GM12878 (cell line): ENCODE measurements around the gene TRAF3IP3. TPM values are rescaled to one million over a fixed set of nuclear protein-coding genes. Genes with fewer than 3 reads are reported as not detected.

Experiments used
- ATAC-seq: fragments of 200-7000 bp; cut with Tn5 transposase; 3 replicates; pipeline ENCODE4 v1.9.1; 2020; ENCODE audit warnings: mild to moderate bottlenecking, moderate library complexity
- BruUV-seq: library from RNA; stranded (reverse); fragments of 400-500 nt; replicated peaks from 2 replicates; lab custom pipeline; 2021; lab: Mats Ljungman, UMichigan
- CTCF ChIA-PET: fragments of 300-600 bp; sonication (Branson Sonifier 250); formaldehyde crosslinking; extraction: SDS; loops from one replicate; lab custom pipeline; 2021; ENCODE audit warnings: inconsistent platforms; lab: Yijun Ruan, JAX
- POLR2A ChIA-PET: fragments of 350-600 bp; formaldehyde crosslinking; extraction: SDS; loops from one replicate; lab custom pipeline; 2021; ENCODE audit warnings: inconsistent platforms; lab: Charles Lee
- RAD21 ChIA-PET: fragments of 300-600 bp; sonication (Branson Sonifier 250); formaldehyde crosslinking; loops from one replicate; lab custom pipeline; 2023; ENCODE audit warnings: antibody characterized with exemption; ENCODE audit not compliant: unreplicated experiment; lab: Charles Lee
- SMC1A ChIA-PET: fragments of 300-600 bp; sonication (Branson Sonifier 250); formaldehyde crosslinking; loops from one replicate; lab custom pipeline; 2023; ENCODE audit not compliant: unreplicated experiment, uncharacterized antibody; lab: Charles Lee
- DNase-seq: peaks from one replicate; pipeline ENCODE4 v3.0.0-alpha.2; 2011; ENCODE audit warnings: low read depth, low spot score
- FAIRE-seq: peaks from 3 replicates; lab custom pipeline; 2011; peaks lifted over from hg19 to GRCh38; lab: Jason Lieb, UNC
- H2AFZ ChIP-seq: 2 replicates; pipeline ENCODE4 v1.6.0; 2011; ENCODE audit warnings: low read depth, low read length, control low read depth; ENCODE audit not compliant: control insufficient read depth
- H3K27ac ChIP-seq: 2 replicates; pipeline ENCODE4 v1.5.1; 2011; ENCODE audit warnings: control low read depth; ENCODE audit not compliant: control insufficient read depth, insufficient read depth
- H3K27me3 ChIP-seq, 2 experiments: replicated peaks in 1 of 2; 2 replicates each; pipeline versions ENCODE4 v1.6.0 to v1.6.1; 2011; ENCODE audit warnings: low read length in 1 of 2; ENCODE audit not compliant: control insufficient read depth in 2 of 2, insufficient read depth in 2 of 2
- H3K36me3 ChIP-seq, 2 experiments: 2 replicates each; pipeline ENCODE4 v1.5.1; 2011; ENCODE audit warnings: low read length in 1 of 2; ENCODE audit not compliant: control insufficient read depth in 2 of 2, insufficient read depth in 2 of 2
- H3K4me1 ChIP-seq: 2 replicates; pipeline ENCODE4 v1.6.1; 2011; ENCODE audit warnings: mild to moderate bottlenecking, low read length, moderate library complexity, mixed read lengths; ENCODE audit not compliant: control insufficient read depth, insufficient read depth
- H3K4me2 ChIP-seq: 2 replicates; pipeline ENCODE4 v1.6.0; 2011; ENCODE audit warnings: control low read depth; ENCODE audit not compliant: control insufficient read depth, insufficient read depth
- H3K4me3 ChIP-seq: fragments of 200-600 bp; sonication (generic); 2 replicates; pipeline ENCODE4 v1.5.1; 2016
- H3K79me2 ChIP-seq: 2 replicates; pipeline ENCODE4 v1.6.0; 2011; ENCODE audit warnings: low read length; ENCODE audit not compliant: control insufficient read depth, insufficient read depth
- H3K9ac ChIP-seq: 2 replicates; pipeline ENCODE4 v1.8.0; 2011; ENCODE audit warnings: low read length, control low read depth, mixed read lengths; ENCODE audit not compliant: control insufficient read depth, insufficient read depth
- H3K9me3 ChIP-seq: replicated peaks from 3 replicates; pipeline ENCODE4 v1.5.1; 2011; ENCODE audit warnings: mild to moderate bottlenecking, low read length; ENCODE audit not compliant: control insufficient read depth, insufficient read depth
- H4K20me1 ChIP-seq: 2 replicates; pipeline ENCODE4 v1.6.0; 2011; ENCODE audit not compliant: control insufficient read depth, insufficient read depth
- CREB1 ChIP-seq: IDR thresholded peaks from 2 replicates; pipeline ENCODE4 v1.6.1; 2012; ENCODE audit warnings: low read depth, mild to moderate bottlenecking, inconsistent platforms
- PAX8 ChIP-seq: fragments of 450-650 bp; IDR thresholded peaks from 2 replicates; pipeline ENCODE4 v1.6.1; 2017; ENCODE audit warnings: mild to moderate bottlenecking, moderate library complexity
- POU2F2 ChIP-seq: IDR thresholded peaks from 3 replicates; pipeline ENCODE4 v1.6.1; 2011; ENCODE audit warnings: low read depth, mild to moderate bottlenecking, low read length, borderline replicate concordance
- RCOR1 ChIP-seq: conservative IDR thresholded peaks from 2 replicates; pipeline ENCODE4 v1.6.1; 2012; ENCODE audit warnings: low read depth, low read length, improper control_type of control experiment
- RUNX3 ChIP-seq: IDR thresholded peaks from 2 replicates; pipeline ENCODE4 v1.6.1; 2012; ENCODE audit warnings: low read length, inconsistent platforms
- SPI1 ChIP-seq: IDR thresholded peaks from 2 replicates; pipeline ENCODE4 v1.6.1; 2011; ENCODE audit warnings: low read depth, mild to moderate bottlenecking, low read length, moderate library complexity, borderline replicate concordance; ENCODE audit not compliant: insufficient read depth
- WGBS: methylation state at CpG from one replicate; pipeline ENCODE4 v1.1.6; 2016; ENCODE audit warnings: low lambda C conversion rate; ENCODE audit not compliant: insufficient replicate concordance, insufficient coverage; ENCODE audit errors: missing lambda C conversion rate; 5-methylcytosine and 5-hydroxymethylcytosine counted together
- in situ Hi-C: fragments of 300-500 bp; cut with MboI; formaldehyde crosslinking; loops from 9 replicates; pipeline ENCODE4 v1.14.3; 2018; ENCODE audit warnings: mixed read lengths
- intact Hi-C: fragments of 100-400 bp; cut with micrococcal nuclease; formaldehyde crosslinking; loops from one replicate; pipeline ENCODE4 v1.14.2; 2022; ENCODE audit not compliant: unreplicated experiment
- polyA plus RNA-seq, 11 experiments: library from polyadenylated mRNA; depleted of rRNA in 4 of 11; unstranded in 6 of 11; stranded (reverse) in 5 of 11; fragments of >200 nt; fragmentation: Nextera tagmentation in 4 of 11; fragmentation: Illumina TruSeq in 1 of 11; extraction: Ambion mirVana in 4 of 11; extraction: Trizol in 1 of 11; gene quantifications; 1 replicate in 1 of 11; 2 replicates in 10 of 11; pipeline versions ENCODE4 v1.2.1 to v1.2.3, GENCODE V29; 2011 to 2016; ENCODE audit warnings: inconsistent platforms in 2 of 11, missing spikeins in 2 of 11, low read depth in 1 of 11
- total RNA-seq, 4 experiments: library from RNA; depleted of rRNA in 3 of 4; stranded (reverse); fragments of >200 nt in 3 of 4; fragmentation: Illumina TruSeq in 1 of 4; extraction: Trizol in 1 of 4; gene quantifications; 2 replicates each; pipeline versions ENCODE4 v1.2.1 to v1.2.3, GENCODE V29; 2013 to 2021
- TF ChIP-seq, protein P1 (sequence below): fragments of 450-650 bp; IDR thresholded peaks from 2 replicates; pipeline ENCODE4 v1.6.1; 2017; ENCODE audit warnings: low read depth, mild to moderate bottlenecking, moderate library complexity
- TF ChIP-seq, protein P2 (sequence below): IDR thresholded peaks from 2 replicates; pipeline ENCODE4 v1.6.1; 2012; ENCODE audit warnings: low read depth, low read length, improper control_type of control experiment
- TF ChIP-seq, protein P3 (sequence below): IDR thresholded peaks from 2 replicates; pipeline ENCODE4 v1.6.1; 2012; ENCODE audit warnings: mild to moderate bottlenecking, low read depth, low read length

Gene TRAF3IP3
- total and polyA plus RNA-seq, 10 of the 15 experiments (the other 5 are each of a cell fraction or from before 2014, with no cell fraction given) = 61.6 to 121 (median 96.5) TPM

DNA sequence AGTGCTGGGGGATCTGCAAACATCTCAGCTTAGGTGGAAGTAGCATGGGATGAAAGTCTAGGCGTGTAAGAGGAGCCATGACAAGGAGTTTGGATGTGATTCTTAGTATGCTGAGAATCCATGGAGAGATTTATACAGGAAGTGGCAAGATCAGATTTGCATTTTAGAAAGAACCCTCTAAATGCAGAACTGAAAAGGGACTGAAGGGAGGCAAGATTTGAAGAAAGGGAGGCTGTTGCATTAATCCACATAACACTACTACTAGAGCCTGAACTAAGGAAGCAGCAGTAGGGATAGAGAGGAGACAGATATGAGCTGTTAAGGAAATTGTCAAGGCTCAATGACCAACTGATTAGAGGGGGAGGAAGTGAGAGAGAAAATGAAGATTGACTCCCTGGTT, 18.7 kb downstream of the TRAF3IP3 start (continued):
- TF ChIP-seq, protein P1, sequence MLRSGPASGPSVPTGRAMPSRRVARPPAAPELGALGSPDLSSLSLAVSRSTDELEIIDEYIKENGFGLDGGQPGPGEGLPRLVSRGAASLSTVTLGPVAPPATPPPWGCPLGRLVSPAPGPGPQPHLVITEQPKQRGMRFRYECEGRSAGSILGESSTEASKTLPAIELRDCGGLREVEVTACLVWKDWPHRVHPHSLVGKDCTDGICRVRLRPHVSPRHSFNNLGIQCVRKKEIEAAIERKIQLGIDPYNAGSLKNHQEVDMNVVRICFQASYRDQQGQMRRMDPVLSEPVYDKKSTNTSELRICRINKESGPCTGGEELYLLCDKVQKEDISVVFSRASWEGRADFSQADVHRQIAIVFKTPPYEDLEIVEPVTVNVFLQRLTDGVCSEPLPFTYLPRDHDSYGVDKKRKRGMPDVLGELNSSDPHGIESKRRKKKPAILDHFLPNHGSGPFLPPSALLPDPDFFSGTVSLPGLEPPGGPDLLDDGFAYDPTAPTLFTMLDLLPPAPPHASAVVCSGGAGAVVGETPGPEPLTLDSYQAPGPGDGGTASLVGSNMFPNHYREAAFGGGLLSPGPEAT = peak; percentile 81
- peak; percentile 38 for TF ChIP-seq RUNX3
- TF ChIP-seq, protein P2, sequence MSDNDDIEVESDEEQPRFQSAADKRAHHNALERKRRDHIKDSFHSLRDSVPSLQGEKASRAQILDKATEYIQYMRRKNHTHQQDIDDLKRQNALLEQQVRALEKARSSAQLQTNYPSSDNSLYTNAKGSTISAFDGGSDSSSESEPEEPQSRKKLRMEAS = no peak
- TF ChIP-seq CREB1 = no peak
- peak; percentile 88; the same call in 1 of the 3 replicates for TF ChIP-seq POU2F2
- no peak for TF ChIP-seq PAX8
- TF ChIP-seq RCOR1 = no peak

DNA sequence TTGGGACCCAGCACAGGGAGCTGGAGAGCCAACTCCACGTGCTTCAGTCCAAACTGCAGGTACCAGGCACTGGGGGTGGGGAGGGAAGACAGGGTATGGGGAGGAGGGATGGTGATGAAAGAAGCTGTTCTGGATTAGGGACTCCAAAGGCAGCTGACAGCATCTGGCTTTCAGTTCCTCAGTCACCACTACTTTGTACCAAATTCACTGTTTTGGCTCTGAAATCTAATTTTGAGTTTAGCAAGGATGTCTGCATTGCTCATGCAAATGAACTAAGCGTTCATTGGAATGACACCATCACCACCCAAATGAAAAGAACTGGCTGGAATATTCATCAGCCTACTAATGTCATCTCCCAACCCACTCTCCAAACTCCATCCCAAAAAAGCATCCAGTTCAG, 19.8 kb downstream of the TRAF3IP3 start:
- H3K4me2 ChIP-seq = peak overlapping the region; percentile 58; the same call in 1 of the 2 replicates
- H3K36me3 ChIP-seq = peaks cover 7 to 19% of the 10 kb centered on the region in 2 experiments; a peak in 3 of 4 replicates
- no peak overlapping the region for H3K4me3 ChIP-seq

More for the DNA sequence above, 19.8 kb downstream of the TRAF3IP3 start:
- Histone ChIP-seq H4K20me1 (no peaks in the 10 kb centered on the region), H3K27ac (peak overlapping the region; percentile 60; the same call in 1 of the 2 replicates), H2AFZ (no peak overlapping the region), H3K9ac (no peak overlapping the region), H3K79me2 (peaks cover 3% of the 10 kb centered on the region; the same call in 1 of the 2 replicates), H3K4me1 (peaks cover 34% of the 10 kb centered on the region), H3K27me3 (no peaks in the 10 kb centered on the region), H3K9me3 (no peaks in the 10 kb centered on the region)
- intact Hi-C loops = no loop called here
- ChIA-PET RAD21 (interaction anchor here (0.9 to 2.7 kb wide), 4 partner anchors 10 to 52 kb away, joined by 4 to 13 read pairs (median 6); no protein-coding TSS in a partner anchor), CTCF (interaction anchor here (1.1 to 7.6 kb wide), 7 partner anchors 9 to 52 kb away, joined by 3 to 56 read pairs (median 4); partner anchors contain the start of genes C1orf74 and UTP25), SMC1A (interaction anchor here (0.9 to 3.1 kb wide), 10 partner anchors 8 to 169 kb away, joined by 3 to 23 read pairs (median 9); partner anchors contain the start of genes C1orf74 and G0S2), POLR2A (interaction anchor here (1.3 to 3.2 kb wide), 5 partner anchors 8 to 24 kb away, joined by 3 to 24 read pairs (median 6); partner anchors contain the start of genes C1orf74 and TRAF3IP3)
- FAIRE-seq (peak; percentile 38), ATAC-seq (peak; percentile 21; the same call in 2 of the 3 replicates), DNase-seq (no peak)
- WGBS = 21% methylated on average over 2 of the region's 2 CpGs
- BruUV-seq = no TSS peak
- peak; percentile 70 for TF ChIP-seq SPI1
- TF ChIP-seq, protein P3, sequence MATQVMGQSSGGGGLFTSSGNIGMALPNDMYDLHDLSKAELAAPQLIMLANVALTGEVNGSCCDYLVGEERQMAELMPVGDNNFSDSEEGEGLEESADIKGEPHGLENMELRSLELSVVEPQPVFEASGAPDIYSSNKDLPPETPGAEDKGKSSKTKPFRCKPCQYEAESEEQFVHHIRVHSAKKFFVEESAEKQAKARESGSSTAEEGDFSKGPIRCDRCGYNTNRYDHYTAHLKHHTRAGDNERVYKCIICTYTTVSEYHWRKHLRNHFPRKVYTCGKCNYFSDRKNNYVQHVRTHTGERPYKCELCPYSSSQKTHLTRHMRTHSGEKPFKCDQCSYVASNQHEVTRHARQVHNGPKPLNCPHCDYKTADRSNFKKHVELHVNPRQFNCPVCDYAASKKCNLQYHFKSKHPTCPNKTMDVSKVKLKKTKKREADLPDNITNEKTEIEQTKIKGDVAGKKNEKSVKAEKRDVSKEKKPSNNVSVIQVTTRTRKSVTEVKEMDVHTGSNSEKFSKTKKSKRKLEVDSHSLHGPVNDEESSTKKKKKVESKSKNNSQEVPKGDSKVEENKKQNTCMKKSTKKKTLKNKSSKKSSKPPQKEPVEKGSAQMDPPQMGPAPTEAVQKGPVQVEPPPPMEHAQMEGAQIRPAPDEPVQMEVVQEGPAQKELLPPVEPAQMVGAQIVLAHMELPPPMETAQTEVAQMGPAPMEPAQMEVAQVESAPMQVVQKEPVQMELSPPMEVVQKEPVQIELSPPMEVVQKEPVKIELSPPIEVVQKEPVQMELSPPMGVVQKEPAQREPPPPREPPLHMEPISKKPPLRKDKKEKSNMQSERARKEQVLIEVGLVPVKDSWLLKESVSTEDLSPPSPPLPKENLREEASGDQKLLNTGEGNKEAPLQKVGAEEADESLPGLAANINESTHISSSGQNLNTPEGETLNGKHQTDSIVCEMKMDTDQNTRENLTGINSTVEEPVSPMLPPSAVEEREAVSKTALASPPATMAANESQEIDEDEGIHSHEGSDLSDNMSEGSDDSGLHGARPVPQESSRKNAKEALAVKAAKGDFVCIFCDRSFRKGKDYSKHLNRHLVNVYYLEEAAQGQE = no peak
- in situ Hi-C loops = no loop called here
